Fibroblast of the aortic adventitia (primary cell): ENCODE measurements around the gene MEFV. TPM values are rescaled to one million over a fixed set of nuclear protein-coding genes. Genes with fewer than 3 reads are reported as not detected.
A peak's percentile ranks its signal among the peaks of the same experiment; 100 is the strongest.

Source experiments
- DNase-seq: peaks from one replicate; pipeline ENCODE4 v3.0.0-alpha.2; 2010; ENCODE audit warnings: low read depth
- H3K4me3 ChIP-seq: 2 replicates; pipeline ENCODE4 v1.5.1; 2011; ENCODE audit warnings: low read depth, mild to moderate bottlenecking, control low read depth, low read length, moderate library complexity
- CTCF ChIP-seq: IDR thresholded peaks from 2 replicates; pipeline ENCODE4 v1.5.1; 2011; ENCODE audit warnings: mild to moderate bottlenecking, low read length, control low read depth, inconsistent platforms; ENCODE audit not compliant: insufficient read depth
- total RNA-seq: library from RNA; depleted of rRNA; stranded (reverse); fragments of >200 nt; gene quantifications from 2 replicates; pipeline ENCODE4 v1.2.3, GENCODE V29; 2012; ENCODE audit warnings: low replicate concordance

MEFV gene
- total RNA-seq, 1 donor: under 0.01 TPM

- no peak overlapping the region for H3K4me3 ChIP-seq
- TF ChIP-seq CTCF: no peak
- DNase-seq: no peak
Measured at GRCh38 chr16:3292604-3293003, 36.2 kb upstream of the MEFV start.

- no peak overlapping the region for H3K4me3 ChIP-seq
- TF ChIP-seq CTCF: no peak
- no peak for DNase-seq
Measured at GRCh38 chr16:3289998-3290673, 33.7 kb upstream of the MEFV start.

GRCh38 chr16:3285131-3285530 lies 28.7 kb upstream of the MEFV start:
- TF ChIP-seq CTCF: no peak
- H3K4me3 ChIP-seq: peak overlapping the region; percentile 78
- no peak for DNase-seq

GRCh38 chr16:3283543-3284447 lies 27.4 kb upstream of the MEFV start:
- H3K4me3 ChIP-seq: peak overlapping the region; percentile 78
- DNase-seq: no peak
- no peak for TF ChIP-seq CTCF

- H3K4me3 ChIP-seq: peak within 1 kb of the TSS; percentile 78
- no peak for TF ChIP-seq CTCF
- DNase-seq: peak; percentile 98
Measured at GRCh38 chr16:3282730-3283542, 26.5 kb upstream of the MEFV start, which contains the start of gene ZNF263. Gene ZNF263 (plus strand): TSS chr16:3283491. CDS start chr16:3283819, 328 bp downstream.

GRCh38 chr16:3282103-3282729 lies 25.8 kb upstream of the MEFV start:
- no peak for DNase-seq
- TF ChIP-seq CTCF: no peak
- H3K4me3 ChIP-seq: peak overlapping the region; percentile 78
